H1 (cell line): ENCODE data around the gene ESRRB. TPM values are rescaled to one million over a fixed set of nuclear protein-coding genes. Genes with fewer than 3 reads are reported as not detected.

Experiments used
- CTCF ChIA-PET: fragments of 300-600 bp; sonication (Branson Sonifier 250); formaldehyde crosslinking; loops from one replicate; lab custom pipeline; 2021; ENCODE audit not compliant: partially characterized antibody; lab: Charles Lee
- POLR2A ChIA-PET: fragments of 300-600 bp; sonication (Branson Sonifier 250); formaldehyde crosslinking; loops from one replicate; lab custom pipeline; 2021; ENCODE audit warnings: inconsistent platforms; ENCODE audit not compliant: partially characterized antibody; lab: Charles Lee
- DNase-seq, 2 experiments: peaks; one replicate each; pipeline versions ENCODE4 v3.0.0 to v3.0.0-alpha.2; 2010 to 2022; ENCODE audit warnings: low spot score in 2 of 2, low read depth in 1 of 2, mixed read lengths in 1 of 2
- FAIRE-seq: peaks from 2 replicates; lab custom pipeline; 2011; peaks lifted over from hg19 to GRCh38; lab: Jason Lieb, UNC
- H2AFZ ChIP-seq: 2 replicates; pipeline ENCODE4 v1.8.1; 2012; ENCODE audit warnings: low read length, inconsistent platforms
- H2AK5ac ChIP-seq: 2 replicates; pipeline ENCODE4 v1.6.1; 2013; ENCODE audit warnings: low read depth, low read length
- H2BK120ac ChIP-seq: replicated peaks from 2 replicates; pipeline ENCODE3; 2013; ENCODE audit warnings: low read depth, low read length, inconsistent platforms
- H2BK12ac ChIP-seq: 2 replicates; pipeline ENCODE4 v1.6.1; 2013; ENCODE audit warnings: low read depth, low read length
- H2BK15ac ChIP-seq: 2 replicates; pipeline ENCODE4 v1.6.1; 2013; ENCODE audit warnings: low read length
- H2BK20ac ChIP-seq: 2 replicates; pipeline ENCODE4 v1.6.1; 2013; ENCODE audit warnings: low read length
- H2BK5ac ChIP-seq: 2 replicates; pipeline ENCODE4 v1.6.1; 2013; ENCODE audit warnings: low read depth, low read length
- H3K14ac ChIP-seq: 2 replicates; pipeline ENCODE4 v1.6.1; 2013; ENCODE audit warnings: inconsistent platforms; ENCODE audit not compliant: insufficient read length
- H3K18ac ChIP-seq: 2 replicates; pipeline ENCODE4 v1.6.1; 2013; ENCODE audit warnings: low read length; ENCODE audit errors: extremely low read depth
- H3K23ac ChIP-seq: 2 replicates; pipeline ENCODE4 v1.6.1; 2013; ENCODE audit warnings: inconsistent platforms; ENCODE audit not compliant: insufficient read length
- H3K23me2 ChIP-seq: 2 replicates; pipeline ENCODE4 v1.6.1; 2013; ENCODE audit warnings: low read depth, low read length
- H3K27ac ChIP-seq: 2 replicates; pipeline ENCODE4 v1.6.1; 2011; ENCODE audit warnings: low read depth, low read length, inconsistent platforms
- H3K27me3 ChIP-seq, 4 experiments: replicated peaks in 1 of 4; 1 replicate in 1 of 4; 2 replicates in 3 of 4; pipeline versions ENCODE4 v1.6.1 to v1.8.1; 2011 to 2013; ENCODE audit warnings: low read length in 3 of 4, mild to moderate bottlenecking in 3 of 4, inconsistent platforms in 2 of 4, mixed read lengths in 2 of 4, moderate library complexity in 1 of 4; ENCODE audit not compliant: control insufficient read depth in 3 of 4, insufficient read depth in 3 of 4; ENCODE audit errors: extremely low read depth in 1 of 4
- H3K36me3 ChIP-seq, 4 experiments: 2 replicates each; pipeline versions ENCODE4 v1.6.1 to v1.8.1; 2011 to 2013; ENCODE audit warnings: mild to moderate bottlenecking in 4 of 4, low read length in 3 of 4, moderate library complexity in 2 of 4, control low read depth in 1 of 4, inconsistent platforms in 1 of 4; ENCODE audit not compliant: insufficient read depth in 4 of 4, control insufficient read depth in 2 of 4
- H3K4ac ChIP-seq: replicated peaks from 2 replicates; pipeline ENCODE3; 2013; ENCODE audit warnings: low read length, low read depth, mixed read lengths, inconsistent platforms; ENCODE audit not compliant: insufficient read length
- H3K4me1 ChIP-seq, 4 experiments: replicated peaks in 1 of 4; 1 replicate in 1 of 4; 2 replicates in 3 of 4; pipeline versions ENCODE4 v1.6.1 to v1.8.1; 2011 to 2013; ENCODE audit warnings: low read length in 3 of 4, inconsistent platforms in 2 of 4, mixed read lengths in 1 of 4; ENCODE audit not compliant: insufficient read depth in 4 of 4, control insufficient read depth in 3 of 4
- H3K4me2 ChIP-seq, 2 experiments: 2 replicates each; pipeline versions ENCODE4 v1.6.1 to v1.8.1; 2011 to 2013; ENCODE audit warnings: low read depth in 2 of 2, low read length in 2 of 2, control low read depth in 1 of 2, inconsistent platforms in 1 of 2, mild to moderate bottlenecking in 1 of 2; ENCODE audit not compliant: insufficient read depth in 1 of 2
- H3K4me3 ChIP-seq, 4 experiments: fragments of 200-600, 300-600 bp in 1 of 4; sonication (generic), shearing (Covaris generic), sonication (Bioruptor Twin) in 1 of 4; 2 replicates each; pipeline versions ENCODE4 v1.5.1 to v1.8.1; 2011 to 2016; ENCODE audit warnings: low read length in 4 of 4, low read depth in 3 of 4, control low read depth in 2 of 4, inconsistent platforms in 2 of 4, mild to moderate bottlenecking in 2 of 4, mixed read lengths in 1 of 4, moderate library complexity in 1 of 4; ENCODE audit not compliant: insufficient read depth in 2 of 4; ENCODE audit errors: extremely low read depth in 1 of 4
- H3K56ac ChIP-seq: replicated peaks from 2 replicates; pipeline ENCODE3; 2013; ENCODE audit warnings: low read depth, mild to moderate bottlenecking, mixed read lengths, low read length, inconsistent platforms; ENCODE audit not compliant: insufficient read length
- H3K79me1 ChIP-seq: 2 replicates; pipeline ENCODE4 v1.6.1; 2013; ENCODE audit warnings: low read depth, low read length, control low read depth
- H3K79me2 ChIP-seq, 2 experiments: 2 replicates each; pipeline versions ENCODE4 v1.6.1 to v1.8.1; 2012 to 2013; ENCODE audit warnings: low read length in 2 of 2, mild to moderate bottlenecking in 2 of 2, inconsistent platforms in 1 of 2; ENCODE audit not compliant: insufficient read depth in 2 of 2, control insufficient read depth in 1 of 2
- H3K9ac ChIP-seq, 4 experiments: replicated peaks in 1 of 4; 1 replicate in 1 of 4; 2 replicates in 3 of 4; pipeline versions ENCODE4 v1.6.1 to v1.8.1; 2011 to 2013; ENCODE audit warnings: low read depth in 3 of 4, low read length in 3 of 4, control low read depth in 2 of 4, mild to moderate bottlenecking in 2 of 4, moderate library complexity in 2 of 4, inconsistent platforms in 1 of 4; ENCODE audit errors: extremely low read depth in 1 of 4
- H3K9me3 ChIP-seq, 2 experiments: 2 replicates each; pipeline versions ENCODE4 v1.6.1 to v1.8.1; 2012 to 2013; ENCODE audit warnings: mild to moderate bottlenecking in 2 of 2, moderate library complexity in 2 of 2, control low read depth in 1 of 2, inconsistent platforms in 1 of 2, low read depth in 1 of 2, low read length in 1 of 2, mixed read lengths in 1 of 2; ENCODE audit not compliant: insufficient read depth in 2 of 2
- H4K20me1 ChIP-seq, 2 experiments: replicated peaks in 1 of 2; 2 replicates each; pipeline versions ENCODE3 to v1.8.1; 2011 to 2013; ENCODE audit warnings: inconsistent platforms in 2 of 2, low read length in 2 of 2, mild to moderate bottlenecking in 1 of 2; ENCODE audit not compliant: insufficient read depth in 2 of 2, control insufficient read depth in 1 of 2
- H4K5ac ChIP-seq: 2 replicates; pipeline ENCODE4 v1.6.1; 2013; ENCODE audit warnings: low read length, low read depth, mixed read lengths, inconsistent platforms; ENCODE audit not compliant: insufficient read length
- H4K8ac ChIP-seq: 2 replicates; pipeline ENCODE4 v1.8.0; 2013; ENCODE audit warnings: mild to moderate bottlenecking, moderate library complexity, low read length, inconsistent platforms; ENCODE audit not compliant: insufficient read depth; ENCODE audit errors: extremely low read depth
- H4K91ac ChIP-seq: replicated peaks from 2 replicates; pipeline ENCODE3; 2013; ENCODE audit warnings: low read length, mixed read lengths, inconsistent platforms; ENCODE audit not compliant: insufficient read length
- EGR1 ChIP-seq: IDR thresholded peaks from 2 replicates; pipeline ENCODE4 v1.6.1; 2011; ENCODE audit warnings: low read depth, low read length, borderline replicate concordance
- GTF2F1 ChIP-seq: IDR thresholded peaks from 2 replicates; pipeline ENCODE4 v1.6.1; 2012; ENCODE audit warnings: low read depth, low read length, improper control_type of control experiment, borderline replicate concordance
- KDM1A ChIP-seq: fragments of 200-600, 300-600 bp; sonication (generic); IDR thresholded peaks from 2 replicates; pipeline ENCODE4 v1.7.1; 2016; ENCODE audit warnings: mild to moderate bottlenecking, low read length, borderline replicate concordance
- KDM4A ChIP-seq: IDR thresholded peaks from one replicate; pipeline ENCODE4 v1.7.1; 2012; ENCODE audit warnings: low read depth, mild to moderate bottlenecking, moderate library complexity, low read length, inconsistent platforms; ENCODE audit not compliant: severe bottlenecking
- MAFK ChIP-seq: IDR thresholded peaks from 2 replicates; pipeline ENCODE4 v1.6.1; 2012; ENCODE audit warnings: low read depth, mild to moderate bottlenecking, improper control_type of control experiment, low read length
- NANOG ChIP-seq: IDR thresholded peaks from 2 replicates; pipeline ENCODE4 v1.6.1; 2011; ENCODE audit warnings: low read length, low read depth, mild to moderate bottlenecking, inconsistent platforms; ENCODE audit not compliant: insufficient read depth, poor library complexity, severe bottlenecking
- POLR2AphosphoS5 ChIP-seq: IDR thresholded peaks from 2 replicates; pipeline ENCODE4 v1.6.1; 2011; ENCODE audit warnings: low read depth, low read length
- SIX5 ChIP-seq: IDR thresholded peaks from 2 replicates; pipeline ENCODE4 v1.6.1; 2011; ENCODE audit warnings: mild to moderate bottlenecking, low read depth, low read length
- SP1 ChIP-seq: IDR thresholded peaks from 2 replicates; pipeline ENCODE4 v1.6.1; 2011; ENCODE audit warnings: low read depth, low read length
- SP4 ChIP-seq: IDR thresholded peaks from 2 replicates; pipeline ENCODE4 v1.6.1; 2012; ENCODE audit warnings: low read length, inconsistent platforms
- TAF1 ChIP-seq: IDR thresholded peaks from 2 replicates; pipeline ENCODE4 v1.6.1; 2011; ENCODE audit warnings: mild to moderate bottlenecking, low read depth, low read length
- TEAD4 ChIP-seq: IDR thresholded peaks from 2 replicates; pipeline ENCODE4 v1.6.1; 2012; ENCODE audit warnings: low read depth, low read length, inconsistent platforms, mixed read lengths
- WGBS, 2 experiments: shearing (Covaris generic) in 1 of 2; methylation state at CpG; one replicate each; pipeline versions ENCODE4 v1.1.6 to v1.1.7; 2013 to 2015; ENCODE audit warnings: low lambda C conversion rate in 2 of 2, mixed read lengths in 2 of 2, inconsistent platforms in 1 of 2, low coverage in 1 of 2, missing lambda C conversion rate in 1 of 2; ENCODE audit not compliant: insufficient replicate concordance in 2 of 2, insufficient coverage in 1 of 2, insufficient read length in 1 of 2; ENCODE audit errors: extremely low coverage in 1 of 2, missing lambda C conversion rate in 1 of 2; 5-methylcytosine and 5-hydroxymethylcytosine counted together
- polyA plus RNA-seq, 7 experiments: library from polyadenylated mRNA; depleted of rRNA in 3 of 7; stranded (reverse) in 5 of 7; unstranded in 2 of 7; fragments of >200 nt in 5 of 7; fragments of 200-250 nt in 2 of 7; gene quantifications; 1 replicate in 5 of 7; 2 replicates in 1 of 7; 4 replicates in 1 of 7; pipeline versions ENCODE4 v1.2.1 to v1.2.3, GENCODE V29; 2011 to 2013; ENCODE audit warnings: missing spikeins in 2 of 7, mixed read lengths in 2 of 7
- total RNA-seq: library from RNA; stranded (reverse); fragmentation: NEBNext Ultra II Directional; extraction: Animal tissue kit (Norgen Biotek cat#: 25700); gene quantifications from 2 replicates; pipeline ENCODE4 v1.2.1, GENCODE V29; 2021
- TF ChIP-seq, protein P1 (sequence below): IDR thresholded peaks from 2 replicates; pipeline ENCODE4 v1.6.1; 2012; ENCODE audit warnings: inconsistent platforms

ESRRB gene
- total and polyA plus RNA-seq, 2 of the 8 experiments (the other 6 are each of a cell fraction or from before 2014, with no cell fraction given) = 0.29 to 0.45 TPM

GRCh38 chr14:76499399-76499798 is 123.5 kb downstream of the ESRRB start:
- 0 out of 2 replicates have a peak overlapping the region, but pooled peaks have one; percentile 9 for H2BK5ac ChIP-seq
- TF ChIP-seq TAF1 (no peak), MAFK (no peak), NANOG (no peak), EGR1 (no peak), GTF2F1 (no peak), KDM4A (no peak), TEAD4 (no peak), SP1 (no peak), SIX5 (no peak), KDM1A (no peak), POLR2AphosphoS5 (no peak), SP4 (no peak)
- TF ChIP-seq, protein P1, sequence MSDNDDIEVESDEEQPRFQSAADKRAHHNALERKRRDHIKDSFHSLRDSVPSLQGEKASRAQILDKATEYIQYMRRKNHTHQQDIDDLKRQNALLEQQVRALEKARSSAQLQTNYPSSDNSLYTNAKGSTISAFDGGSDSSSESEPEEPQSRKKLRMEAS = no peak
- no peak overlapping the region for H3K4ac ChIP-seq
- no peak overlapping the region for H4K5ac ChIP-seq
- H3K4me1 ChIP-seq = no peaks in the 10 kb centered on the region
- no peak overlapping the region for H3K14ac ChIP-seq
- no peak overlapping the region for H4K91ac ChIP-seq
- H3K18ac ChIP-seq = no peak overlapping the region
- FAIRE-seq = no peak
- H3K27me3 ChIP-seq = no peaks in the 10 kb centered on the region; a peak in 1 of 7 replicates
- H2AFZ ChIP-seq = no peak overlapping the region
- no peak overlapping the region for H2BK20ac ChIP-seq
- no peak overlapping the region for H2BK12ac ChIP-seq
- no peak overlapping the region for H3K9ac ChIP-seq
- H3K23me2 ChIP-seq = no peaks in the 10 kb centered on the region
- no peak overlapping the region for H2BK120ac ChIP-seq
- no peaks in the 10 kb centered on the region; a peak in 1 of 8 replicates for H3K36me3 ChIP-seq
- no peak overlapping the region for H3K27ac ChIP-seq
- H4K20me1 ChIP-seq = no peaks in the 10 kb centered on the region
- H3K79me1 ChIP-seq = no peaks in the 10 kb centered on the region
- no peak overlapping the region for H2AK5ac ChIP-seq
- ChIA-PET POLR2A (no interaction called here), CTCF (interaction anchor here (0.6 to 6.9 kb wide), 9 partner anchors 11 to 182 kb away, joined by 3 to 87 read pairs (median 15); no protein-coding TSS in a partner anchor)
- H3K4me3 ChIP-seq = no peak overlapping the region
- no peak overlapping the region for H4K8ac ChIP-seq
- no peaks in the 10 kb centered on the region for H3K79me2 ChIP-seq
- no peak overlapping the region for H2BK15ac ChIP-seq
- H3K23ac ChIP-seq = no peak overlapping the region
- H3K56ac ChIP-seq = no peak overlapping the region
- 87% methylated on average over 7 of the region's 8 CpGs; no CpG with 5 or more reads in 1 of the 2 experiments for WGBS, 2 experiments
- H3K9me3 ChIP-seq = no peaks in the 10 kb centered on the region
- H3K4me2 ChIP-seq = no peak overlapping the region
- no peak for DNase-seq
